DND-41 (cell line): Measurements from ENCODE around the gene TASOR2.

ENCODE experiments used
- ATAC-seq: fragments of 200-7000 bp; cut with Tn5 transposase; 3 replicates; pipeline ENCODE4 v1.9.1; 2021; ENCODE audit warnings: low read depth; ENCODE audit not compliant: insufficient read depth
- DNase-seq: peaks from one replicate; pipeline ENCODE4 v3.0.0-alpha.2; 2020
- H2AFZ ChIP-seq: 2 replicates; pipeline ENCODE4 v1.6.0; 2012; ENCODE audit warnings: low read depth, low read length
- H3K27ac ChIP-seq: 2 replicates; pipeline ENCODE4 v1.5.1; 2012; ENCODE audit warnings: low read length, inconsistent platforms
- H3K27me3 ChIP-seq: fragments of 200-600 bp; sonication (generic); 2 replicates; pipeline ENCODE4 v1.6.0; 2012; ENCODE audit warnings: low read length, mild to moderate bottlenecking, inconsistent platforms; ENCODE audit not compliant: insufficient read depth, poor library complexity
- H3K36me3 ChIP-seq: 2 replicates; pipeline ENCODE4 v1.5.1; 2012; ENCODE audit warnings: low read length, inconsistent platforms; ENCODE audit not compliant: insufficient read depth
- H3K4me1 ChIP-seq: 2 replicates; pipeline ENCODE4 v1.5.1; 2012; ENCODE audit warnings: mild to moderate bottlenecking, low read length; ENCODE audit not compliant: insufficient read depth
- H3K4me2 ChIP-seq: 2 replicates; pipeline ENCODE4 v1.6.0; 2012; ENCODE audit warnings: mild to moderate bottlenecking, moderate library complexity, low read length, inconsistent platforms; ENCODE audit not compliant: insufficient read depth
- H3K4me3 ChIP-seq, 2 experiments: fragments of 200-600 bp in 1 of 2; shearing (Covaris generic) in 1 of 2; 2 replicates each; pipeline ENCODE4 v1.5.1; 2012 to 2016; ENCODE audit warnings: inconsistent platforms in 2 of 2, low read length in 2 of 2, mild to moderate bottlenecking in 2 of 2, low read depth in 1 of 2, moderate library complexity in 1 of 2
- H3K79me2 ChIP-seq: 2 replicates; pipeline ENCODE4 v1.6.0; 2012; ENCODE audit warnings: low read length, inconsistent platforms; ENCODE audit not compliant: insufficient read depth
- H3K9ac ChIP-seq: 2 replicates; pipeline ENCODE4 v1.6.0; 2012; ENCODE audit warnings: low read depth, mild to moderate bottlenecking, inconsistent platforms, low read length, moderate library complexity
- H3K9me3 ChIP-seq: 2 replicates; pipeline ENCODE4 v1.5.1; 2012; ENCODE audit warnings: low read length, moderate library complexity, mild to moderate bottlenecking, inconsistent platforms; ENCODE audit not compliant: insufficient read depth, severe bottlenecking
- H4K20me1 ChIP-seq: 2 replicates; pipeline ENCODE4 v1.6.0; 2012; ENCODE audit warnings: low read length; ENCODE audit not compliant: insufficient read depth
- EZH2 ChIP-seq: IDR thresholded peaks from 3 replicates; pipeline ENCODE4 v1.6.1; 2012; ENCODE audit warnings: borderline replicate concordance, low read depth, mild to moderate bottlenecking, moderate library complexity, low read length, inconsistent platforms; ENCODE audit not compliant: severe bottlenecking
- TF ChIP-seq, protein P1 (sequence below): IDR thresholded peaks from 2 replicates; pipeline ENCODE4 v1.5.1; 2012; ENCODE audit warnings: borderline replicate concordance, low read length, moderate library complexity, mild to moderate bottlenecking; ENCODE audit not compliant: poor library complexity, severe bottlenecking; ENCODE audit errors: extremely low read depth

TASOR2 gene

DNA sequence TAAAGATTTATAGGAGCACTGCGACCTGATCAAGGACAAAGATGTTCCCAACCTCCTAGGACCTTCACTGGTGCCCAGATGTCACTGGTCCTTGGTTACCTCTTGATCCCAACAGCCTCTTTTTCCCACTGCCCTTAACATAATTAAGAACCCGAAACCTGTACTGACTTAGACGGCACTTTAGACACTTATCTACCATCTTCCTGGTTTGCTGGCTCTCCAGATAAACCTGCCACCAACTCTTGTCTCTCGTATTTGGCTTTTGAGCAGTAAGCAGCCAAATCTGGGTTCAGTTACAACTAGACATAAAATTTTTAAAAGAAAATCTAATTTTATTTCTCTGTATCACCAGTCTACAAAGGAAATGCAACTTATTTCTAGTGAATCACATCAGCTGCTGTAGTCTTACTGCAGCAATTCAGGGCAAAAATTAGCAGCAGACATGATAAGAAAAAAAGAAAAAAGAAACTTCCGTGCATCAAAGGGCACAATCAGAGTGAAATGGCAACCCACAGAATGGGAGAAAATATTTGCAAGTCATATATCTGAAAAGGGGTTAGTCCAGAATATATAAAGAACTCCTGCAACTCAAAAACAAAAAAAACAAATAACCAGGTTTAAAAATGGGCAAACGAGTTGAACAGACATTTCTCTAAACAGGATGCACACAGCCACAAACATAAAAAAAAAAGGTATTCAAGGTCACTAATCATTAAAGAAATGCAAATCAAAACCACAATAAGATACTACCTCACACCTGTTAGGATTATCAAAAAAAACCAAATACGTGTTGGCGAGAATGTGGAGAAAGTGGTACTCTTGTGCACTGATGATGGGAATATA lies 27.7 kb upstream of the TASOR2 start:
- ATAC-seq (no peak), DNase-seq (no peak)
- Histone ChIP-seq H3K4me2 (no peak overlapping the region), H3K9me3 (no peaks in the 10 kb centered on the region), H3K9ac (no peak overlapping the region), H3K4me3 (no peak overlapping the region), H3K27me3 (no peaks in the 10 kb centered on the region), H2AFZ (no peak overlapping the region), H4K20me1 (no peaks in the 10 kb centered on the region), H3K79me2 (no peaks in the 10 kb centered on the region), H3K4me1 (no peaks in the 10 kb centered on the region; the same call in 1 of the 2 replicates), H3K36me3 (no peaks in the 10 kb centered on the region), H3K27ac (no peak overlapping the region)
- TF ChIP-seq EZH2: no peak
- TF ChIP-seq, protein P1, sequence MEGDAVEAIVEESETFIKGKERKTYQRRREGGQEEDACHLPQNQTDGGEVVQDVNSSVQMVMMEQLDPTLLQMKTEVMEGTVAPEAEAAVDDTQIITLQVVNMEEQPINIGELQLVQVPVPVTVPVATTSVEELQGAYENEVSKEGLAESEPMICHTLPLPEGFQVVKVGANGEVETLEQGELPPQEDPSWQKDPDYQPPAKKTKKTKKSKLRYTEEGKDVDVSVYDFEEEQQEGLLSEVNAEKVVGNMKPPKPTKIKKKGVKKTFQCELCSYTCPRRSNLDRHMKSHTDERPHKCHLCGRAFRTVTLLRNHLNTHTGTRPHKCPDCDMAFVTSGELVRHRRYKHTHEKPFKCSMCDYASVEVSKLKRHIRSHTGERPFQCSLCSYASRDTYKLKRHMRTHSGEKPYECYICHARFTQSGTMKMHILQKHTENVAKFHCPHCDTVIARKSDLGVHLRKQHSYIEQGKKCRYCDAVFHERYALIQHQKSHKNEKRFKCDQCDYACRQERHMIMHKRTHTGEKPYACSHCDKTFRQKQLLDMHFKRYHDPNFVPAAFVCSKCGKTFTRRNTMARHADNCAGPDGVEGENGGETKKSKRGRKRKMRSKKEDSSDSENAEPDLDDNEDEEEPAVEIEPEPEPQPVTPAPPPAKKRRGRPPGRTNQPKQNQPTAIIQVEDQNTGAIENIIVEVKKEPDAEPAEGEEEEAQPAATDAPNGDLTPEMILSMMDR: no peak

DNA sequence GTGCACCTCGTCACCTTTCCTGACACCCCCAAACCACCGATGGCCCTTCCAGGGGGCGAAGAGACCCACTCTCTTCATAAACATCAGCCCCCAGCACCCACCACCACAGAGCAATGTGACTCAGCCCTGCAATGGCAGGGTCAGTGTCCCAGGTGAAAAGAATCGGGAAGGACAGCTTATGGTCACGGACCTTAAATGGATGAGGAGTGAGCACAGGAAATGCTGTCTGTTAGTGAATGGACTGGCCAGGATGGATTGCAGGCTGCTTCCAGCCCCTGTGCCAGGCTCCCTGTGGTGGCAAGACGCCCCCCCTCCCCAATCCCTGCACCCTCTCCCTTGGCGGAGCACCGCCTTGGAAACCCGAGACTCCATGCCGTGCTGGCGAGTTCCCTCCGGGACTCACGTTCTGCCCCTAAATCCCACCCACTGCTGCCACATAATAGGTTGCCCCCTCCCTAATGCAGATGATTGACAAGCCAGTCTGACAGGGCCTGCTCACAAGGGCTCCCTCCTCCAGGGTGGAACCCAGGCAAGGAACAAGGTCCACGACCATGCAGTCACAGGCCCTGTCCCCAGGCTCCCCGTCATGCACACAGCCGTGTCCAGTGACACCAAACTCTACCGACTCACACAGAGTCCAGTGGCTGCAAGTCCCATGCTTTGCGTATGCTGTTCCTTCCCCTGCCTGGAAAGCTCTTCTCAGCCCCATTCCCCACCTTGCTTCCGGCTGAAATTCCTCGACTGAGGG lies 25.6 kb upstream of the TASOR2 start:
- peaks cover 2% of the 10 kb centered on the region for H3K27me3 ChIP-seq
- H3K79me2 ChIP-seq: no peaks in the 10 kb centered on the region
- no peak overlapping the region for H3K4me3 ChIP-seq
- no peak overlapping the region for H2AFZ ChIP-seq
- H3K9me3 ChIP-seq: no peaks in the 10 kb centered on the region
- no peak overlapping the region for H3K4me2 ChIP-seq
- TF ChIP-seq, protein P1: no peak
- TF ChIP-seq EZH2: no peak
- DNase-seq (no peak), ATAC-seq (no peak)
- no peaks in the 10 kb centered on the region for H4K20me1 ChIP-seq
- H3K9ac ChIP-seq: no peak overlapping the region
- H3K36me3 ChIP-seq: no peaks in the 10 kb centered on the region
- H3K27ac ChIP-seq: no peak overlapping the region
- H3K4me1 ChIP-seq: no peaks in the 10 kb centered on the region; the same call in 1 of the 2 replicates

DNA sequence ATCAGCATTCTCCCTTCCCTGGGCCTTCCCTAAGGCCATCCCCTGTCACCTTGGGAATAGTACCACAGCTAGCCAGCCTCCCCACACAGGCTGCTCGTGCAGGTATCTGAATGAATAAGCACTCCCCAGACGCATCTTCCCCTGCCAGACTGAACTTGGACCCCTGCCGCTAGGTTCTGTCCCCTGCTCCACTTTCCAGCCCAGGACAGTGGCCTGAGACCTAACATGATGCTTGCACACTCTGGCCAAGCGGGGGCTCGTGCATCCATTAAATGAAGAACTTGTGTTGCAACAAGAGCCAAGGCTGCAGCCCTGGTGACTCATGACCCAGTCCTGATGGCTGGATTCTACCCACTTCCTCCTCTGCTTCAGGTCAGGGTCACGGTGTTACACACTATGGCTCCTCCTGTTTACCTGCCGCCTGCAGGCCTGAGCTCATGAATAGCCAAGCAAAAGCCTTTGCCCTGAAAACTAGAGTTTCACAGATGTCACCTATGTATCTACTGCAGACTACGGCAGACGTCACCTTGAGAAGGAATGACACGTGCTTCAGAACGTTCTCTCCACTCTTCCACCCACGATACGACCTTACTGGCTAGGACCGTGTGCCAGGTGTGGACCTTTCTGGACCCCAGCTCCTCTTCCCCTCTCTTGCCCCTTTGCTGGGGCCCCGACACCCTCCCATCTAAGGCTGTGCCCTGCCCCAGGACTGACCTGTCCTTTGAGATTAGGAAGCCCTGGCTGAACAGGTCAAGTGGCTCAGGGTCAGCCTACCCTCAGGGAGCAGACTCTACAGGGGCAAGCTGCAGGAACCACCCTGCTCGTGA lies 24.7 kb upstream of the TASOR2 start:
- Histone ChIP-seq H2AFZ (no peak overlapping the region), H3K9me3 (no peaks in the 10 kb centered on the region), H3K36me3 (no peaks in the 10 kb centered on the region), H3K4me2 (no peak overlapping the region), H3K4me3 (no peak overlapping the region), H3K9ac (no peak overlapping the region), H3K27me3 (peaks cover 3% of the 10 kb centered on the region), H3K4me1 (no peaks in the 10 kb centered on the region; the same call in 1 of the 2 replicates), H4K20me1 (no peaks in the 10 kb centered on the region), H3K27ac (no peak overlapping the region), H3K79me2 (no peaks in the 10 kb centered on the region)
- DNase-seq: no peak
- ATAC-seq: no peak; the same call in 2 of the 3 replicates
- no peak for TF ChIP-seq EZH2
- TF ChIP-seq, protein P1: no peak
